SK-N-MC (cell line): Measurements from ENCODE around the gene EFCAB6.

ENCODE experiments used
- EZH2 ChIP-seq: fragments of 200-600 bp; sonication (generic); IDR thresholded peaks from one replicate; pipeline ENCODE4 v1.6.1; 2017; ENCODE audit warnings: antibody characterized with exemption
- FOXP2 ChIP-seq: optimal IDR thresholded peaks from 2 replicates; pipeline ENCODE3; 2011; ENCODE audit warnings: mild to moderate bottlenecking, moderate library complexity; ENCODE audit not compliant: insufficient read depth; ENCODE audit errors: extremely low read length, control extremely low read depth
- POLR2AphosphoS5 ChIP-seq: IDR thresholded peaks from 2 replicates; pipeline ENCODE4 v1.6.1; 2012; ENCODE audit warnings: mild to moderate bottlenecking, low read depth, low read length, borderline replicate concordance

GRCh38 chr22:43631846-43632245 is 180.3 kb downstream of the EFCAB6 start:
- no peak for TF ChIP-seq POLR2AphosphoS5
- no peak for TF ChIP-seq EZH2
- TF ChIP-seq FOXP2, result no peak
